Gastroesophageal sphincter (tissue), 3 donors: Measurements from ENCODE around the gene PSMD5.

Experiments
- EP300 ChIP-seq: sonication (generic); formaldehyde crosslinking; IDR thresholded peaks from one replicate; pipeline ENCODE4 v1.6.1; 2017; ENCODE audit warnings: antibody characterized with exemption, mild to moderate bottlenecking
- TF ChIP-seq, protein P1 (sequence below), 4 experiments: fragments of 200-600 bp in 2 of 4; fragments of 450-650 bp in 2 of 4; sonication (generic) in 1 of 4; IDR thresholded peaks; one replicate each; pipeline ENCODE4 v1.5.1; 2017 to 2019; ENCODE audit warnings: antibody characterized with exemption in 4 of 4, mild to moderate bottlenecking in 2 of 4, moderate library complexity in 2 of 4

GRCh38 chr9:120768247-120768646 lies 74.5 kb downstream of the PSMD5 start:
- TF ChIP-seq, protein P1, sequence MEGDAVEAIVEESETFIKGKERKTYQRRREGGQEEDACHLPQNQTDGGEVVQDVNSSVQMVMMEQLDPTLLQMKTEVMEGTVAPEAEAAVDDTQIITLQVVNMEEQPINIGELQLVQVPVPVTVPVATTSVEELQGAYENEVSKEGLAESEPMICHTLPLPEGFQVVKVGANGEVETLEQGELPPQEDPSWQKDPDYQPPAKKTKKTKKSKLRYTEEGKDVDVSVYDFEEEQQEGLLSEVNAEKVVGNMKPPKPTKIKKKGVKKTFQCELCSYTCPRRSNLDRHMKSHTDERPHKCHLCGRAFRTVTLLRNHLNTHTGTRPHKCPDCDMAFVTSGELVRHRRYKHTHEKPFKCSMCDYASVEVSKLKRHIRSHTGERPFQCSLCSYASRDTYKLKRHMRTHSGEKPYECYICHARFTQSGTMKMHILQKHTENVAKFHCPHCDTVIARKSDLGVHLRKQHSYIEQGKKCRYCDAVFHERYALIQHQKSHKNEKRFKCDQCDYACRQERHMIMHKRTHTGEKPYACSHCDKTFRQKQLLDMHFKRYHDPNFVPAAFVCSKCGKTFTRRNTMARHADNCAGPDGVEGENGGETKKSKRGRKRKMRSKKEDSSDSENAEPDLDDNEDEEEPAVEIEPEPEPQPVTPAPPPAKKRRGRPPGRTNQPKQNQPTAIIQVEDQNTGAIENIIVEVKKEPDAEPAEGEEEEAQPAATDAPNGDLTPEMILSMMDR (IDR thresholded peaks at IDR 0.05) = no peak
- TF ChIP-seq EP300 = no peak
